Astrocyte (in vitro differentiated cells and primary cell): ENCODE results near the gene TTC33.

ENCODE experiments used
- EZH2 ChIP-seq: IDR thresholded peaks from 2 replicates; pipeline ENCODE4 v1.6.1; 2012; ENCODE audit warnings: mild to moderate bottlenecking, low read length, inconsistent platforms; ENCODE audit not compliant: insufficient read depth
- TF ChIP-seq, protein P1 (sequence below): IDR thresholded peaks from 2 replicates; pipeline ENCODE4 v1.5.1; 2011; ENCODE audit warnings: low read depth, mild to moderate bottlenecking, inconsistent platforms, low read length, moderate library complexity; ENCODE audit not compliant: insufficient read depth

DNA sequence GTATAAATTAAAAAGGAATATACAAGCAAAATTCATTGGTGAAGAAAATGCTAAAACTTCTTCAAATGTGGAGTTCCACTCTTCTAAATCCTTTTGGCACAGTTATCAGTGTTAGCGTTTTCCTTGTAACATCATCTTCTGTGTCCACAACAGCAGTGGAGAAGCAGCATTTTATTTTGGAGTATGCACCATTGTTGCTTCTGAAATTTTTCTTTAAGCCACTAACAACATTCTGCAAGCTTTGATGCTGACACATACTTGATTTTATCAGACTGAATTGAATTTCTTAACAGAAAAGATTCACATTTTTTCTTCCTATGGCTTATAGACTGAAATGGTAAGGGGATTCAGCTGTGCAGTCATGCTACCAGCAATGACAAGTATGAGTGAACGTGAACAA, 136.8 kb downstream of the TTC33 start:
- TF ChIP-seq, protein P1, sequence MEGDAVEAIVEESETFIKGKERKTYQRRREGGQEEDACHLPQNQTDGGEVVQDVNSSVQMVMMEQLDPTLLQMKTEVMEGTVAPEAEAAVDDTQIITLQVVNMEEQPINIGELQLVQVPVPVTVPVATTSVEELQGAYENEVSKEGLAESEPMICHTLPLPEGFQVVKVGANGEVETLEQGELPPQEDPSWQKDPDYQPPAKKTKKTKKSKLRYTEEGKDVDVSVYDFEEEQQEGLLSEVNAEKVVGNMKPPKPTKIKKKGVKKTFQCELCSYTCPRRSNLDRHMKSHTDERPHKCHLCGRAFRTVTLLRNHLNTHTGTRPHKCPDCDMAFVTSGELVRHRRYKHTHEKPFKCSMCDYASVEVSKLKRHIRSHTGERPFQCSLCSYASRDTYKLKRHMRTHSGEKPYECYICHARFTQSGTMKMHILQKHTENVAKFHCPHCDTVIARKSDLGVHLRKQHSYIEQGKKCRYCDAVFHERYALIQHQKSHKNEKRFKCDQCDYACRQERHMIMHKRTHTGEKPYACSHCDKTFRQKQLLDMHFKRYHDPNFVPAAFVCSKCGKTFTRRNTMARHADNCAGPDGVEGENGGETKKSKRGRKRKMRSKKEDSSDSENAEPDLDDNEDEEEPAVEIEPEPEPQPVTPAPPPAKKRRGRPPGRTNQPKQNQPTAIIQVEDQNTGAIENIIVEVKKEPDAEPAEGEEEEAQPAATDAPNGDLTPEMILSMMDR, result no peak
- TF ChIP-seq EZH2, result no peak
